ENCODE data around the gene HPN. TPM values are rescaled to one million over a fixed set of nuclear protein-coding genes. Genes with fewer than 3 reads are reported as not detected.

The HPN gene
- total and polyA plus RNA-seq, 2 donors (not counting 3 experiments of a cell fraction or from before 2014, with no cell fraction given) = 0.10 TPM; not detected in 1

- Histone ChIP-seq H3K9me1 (replicated peaks; ENCODE audit: control insufficient read depth, extremely low read depth, insufficient read depth, low read length) (no peaks in the 10 kb centered on the region), H3K9ac (replicated peaks; ENCODE audit: extremely low read depth, insufficient read depth, low read length) (no peak overlapping the region), H3K27ac (ENCODE audit: insufficient read depth, low read depth, low read length) (no peak overlapping the region), H4K20me1 (replicated peaks; ENCODE audit: control insufficient read depth, extremely low read depth, insufficient read depth, low read length) (no peaks in the 10 kb centered on the region), H3K79me2 (ENCODE audit: control insufficient read depth, insufficient read depth, low read length) (no peaks in the 10 kb centered on the region), H3K4me2 (ENCODE audit: insufficient read depth, low read length) (no peak overlapping the region), H3K36me3 (ENCODE audit: control insufficient read depth in 2 of 2, extremely low read depth in 1 of 2, insufficient read depth in 2 of 2, low read length in 2 of 2) (no peaks in the 10 kb centered on the region), H2AFZ (ENCODE audit: low read depth, low read length) (no peak overlapping the region), H3K4me1 (ENCODE audit: control insufficient read depth, extremely low read depth, insufficient read depth, low read length) (no peaks in the 10 kb centered on the region), H3K4me3 (replicated peaks in 1 of 3; ENCODE audit: insufficient read depth in 1 of 3, low read depth in 1 of 3, low read length in 3 of 3) (no peak overlapping the region), H3K27me3 (ENCODE audit: control insufficient read depth in 2 of 2, insufficient read depth in 2 of 2, low read length in 2 of 2) (no peaks in the 10 kb centered on the region), H3K9me3 (replicated peaks; ENCODE audit: control insufficient read depth, insufficient read depth, low read length) (no peaks in the 10 kb centered on the region)
- DNase-seq (ENCODE audit: low read depth, low spot score) (no peak), FAIRE-seq (no peak)
- dilution Hi-C loops (cut with MboI; ENCODE audit: extremely low pct_ligation_motif_present, low sequenced_read_pairs) = no loop called here
- TF ChIP-seq POLR2AphosphoS5 (IDR thresholded peaks at IDR 0.05; ENCODE audit: insufficient read depth, low read depth, low read length) (no peak), EZH2 (IDR thresholded peaks at IDR 0.05; ENCODE audit: borderline replicate concordance, low read depth, low read length, severe bottlenecking) (no peak), MAX (IDR thresholded peaks at IDR 0.05; ENCODE audit: insufficient read depth, insufficient read length) (no peak)
- no TSS peak for BruUV-seq (replicated peaks)
- intact Hi-C loops (cut with micrococcal nuclease) = no loop called here
- CTCF ChIA-PET = no interaction called here
- POLR2A ChIA-PET = no interaction called here
Measured at GRCh38 chr19:35107545-35107944, 66.0 kb downstream of the HPN start.

- no peaks in the 10 kb centered on the region for H3K9me3 ChIP-seq (replicated peaks; ENCODE audit: control insufficient read depth, insufficient read depth, low read length)
- intact Hi-C loops (cut with micrococcal nuclease) = no loop called here
- CTCF ChIA-PET = no interaction called here
Measured at GRCh38 chr19:35108730-35109129, 67.2 kb downstream of the HPN start.

More at GRCh38 chr19:35108730-35109129, 67.2 kb downstream of the HPN start:
- no peaks in the 10 kb centered on the region for H3K9me1 ChIP-seq (replicated peaks; ENCODE audit: control insufficient read depth, extremely low read depth, insufficient read depth, low read length)
- no peaks in the 10 kb centered on the region for H3K79me2 ChIP-seq (ENCODE audit: control insufficient read depth, insufficient read depth, low read length)
- no peaks in the 10 kb centered on the region for H3K36me3 ChIP-seq (ENCODE audit: control insufficient read depth in 2 of 2, extremely low read depth in 1 of 2, insufficient read depth in 2 of 2, low read length in 2 of 2)
- no peaks in the 10 kb centered on the region for H3K4me1 ChIP-seq (ENCODE audit: control insufficient read depth, extremely low read depth, insufficient read depth, low read length)
- no peak overlapping the region for H2AFZ ChIP-seq (ENCODE audit: low read depth, low read length)
- H3K27ac ChIP-seq (ENCODE audit: insufficient read depth, low read depth, low read length) = no peak overlapping the region
- FAIRE-seq = no peak
- no peak for TF ChIP-seq EZH2 (IDR thresholded peaks at IDR 0.05; ENCODE audit: borderline replicate concordance, low read depth, low read length, severe bottlenecking)
- TF ChIP-seq POLR2AphosphoS5 (IDR thresholded peaks at IDR 0.05; ENCODE audit: insufficient read depth, low read depth, low read length) = no peak
- TF ChIP-seq MYC (IDR thresholded peaks at IDR 0.05; ENCODE audit: low read depth, low read length) = no peak
- no peak overlapping the region for H3K4me3 ChIP-seq (replicated peaks in 1 of 3; ENCODE audit: insufficient read depth in 1 of 3, low read depth in 1 of 3, low read length in 3 of 3)
- no peak overlapping the region for H3K9ac ChIP-seq (replicated peaks; ENCODE audit: extremely low read depth, insufficient read depth, low read length)
- no peak overlapping the region for H3K4me2 ChIP-seq (ENCODE audit: insufficient read depth, low read length)
- dilution Hi-C loops (cut with MboI; ENCODE audit: extremely low pct_ligation_motif_present, low sequenced_read_pairs) = no loop called here
- POLR2A ChIA-PET = no interaction called here
- no peak for DNase-seq (ENCODE audit: low read depth, low spot score)
- no TSS peak for BruUV-seq (replicated peaks)
- no peaks in the 10 kb centered on the region for H4K20me1 ChIP-seq (replicated peaks; ENCODE audit: control insufficient read depth, extremely low read depth, insufficient read depth, low read length)
- no peaks in the 10 kb centered on the region for H3K27me3 ChIP-seq (ENCODE audit: control insufficient read depth in 2 of 2, insufficient read depth in 2 of 2, low read length in 2 of 2)
